ENCODE measurements around the gene PIGL. TPM values are rescaled to one million over a fixed set of nuclear protein-coding genes. Genes with fewer than 3 reads are reported as not detected.

PIGL gene
- total and polyA plus RNA-seq, 7 donors, result 3.0 to 42.4 (median 24.2) TPM

- no peaks in the 10 kb centered on the region for H3K9me3 ChIP-seq
- H3K36me3 ChIP-seq, result peaks cover 0 to 31% (median 5%) of the 10 kb centered on the region in 4 donors
- H3K4me1 ChIP-seq, result peaks cover 0 to 1% (median under 1%) of the 10 kb centered on the region in 4 donors
- H3K27ac ChIP-seq, result no peak overlapping the region
- WGBS, 2 donors, result 94 to 96% methylated on average over 6 of the region's 6 CpGs
- TF ChIP-seq POLR2A (IDR thresholded peaks at IDR 0.05), result no peak
- no peak for TF ChIP-seq EP300 (IDR thresholded peaks at IDR 0.05)
- TF ChIP-seq CTCF (IDR thresholded peaks at IDR 0.05), result no peak
- no peak for TF ChIP-seq POLR2AphosphoS5 (IDR thresholded peaks at IDR 0.05)
- no peaks in the 10 kb centered on the region for H3K27me3 ChIP-seq
- intact Hi-C loops (cut with DNase I), result no loop called here
- peak; percentile 13 for DNase-seq
- H3K4me3 ChIP-seq, result no peak overlapping the region
These were observed 129.8 kb downstream of the PIGL start for GRCh38 chr17:16346721-16347271.

GRCh38 chr17:16348586-16348985 is 131.6 kb downstream of the PIGL start:
- no peak overlapping the region for H3K27ac ChIP-seq
- WGBS, 2 donors, result 93 to 95% methylated on average over 6 of the region's 6 CpGs
- no peaks in the 10 kb centered on the region for H3K27me3 ChIP-seq
- H3K9me3 ChIP-seq, result no peaks in the 10 kb centered on the region
- intact Hi-C loops (cut with DNase I), result no loop called here
- H3K36me3 ChIP-seq, result peaks cover 0 to 19% (median 2%) of the 10 kb centered on the region in 4 donors
- H3K4me3 ChIP-seq, result no peak overlapping the region
- peak; percentile 41 for DNase-seq
- TF ChIP-seq CTCF (IDR thresholded peaks at IDR 0.05) (no peak), POLR2AphosphoS5 (IDR thresholded peaks at IDR 0.05) (no peak), EP300 (IDR thresholded peaks at IDR 0.05) (no peak), POLR2A (IDR thresholded peaks at IDR 0.05) (no peak)
- H3K4me1 ChIP-seq, result peaks cover 0 to 12% (median 9%) of the 10 kb centered on the region in 4 donors

- Histone ChIP-seq H3K9me3 (no peaks in the 10 kb centered on the region), H3K27me3 (no peaks in the 10 kb centered on the region), H3K36me3 (peaks cover 0 to 11% (median 2%) of the 10 kb centered on the region in 4 donors), H3K27ac (no peak overlapping the region), H3K4me3 (no peak overlapping the region), H3K4me1 (peaks cover 0 to 14% (median 10%) of the 10 kb centered on the region in 4 donors)
- intact Hi-C loops (cut with DNase I), result no loop called here
- WGBS, 2 donors, result 91 to 97% methylated on average over 5 of the region's 5 CpGs
- DNase-seq, result peak; percentile 45
- no peak for TF ChIP-seq CTCF (IDR thresholded peaks at IDR 0.05)
- TF ChIP-seq EP300 (IDR thresholded peaks at IDR 0.05), result no peak
- TF ChIP-seq POLR2A (IDR thresholded peaks at IDR 0.05), result no peak
- no peak for TF ChIP-seq POLR2AphosphoS5 (IDR thresholded peaks at IDR 0.05)
These were observed 132.4 kb downstream of the PIGL start for GRCh38 chr17:16349431-16349830.

GRCh38 chr17:16351831-16352230 is 134.8 kb downstream of the PIGL start:
- no peak for DNase-seq
- H3K9me3 ChIP-seq, result no peaks in the 10 kb centered on the region
- peak overlapping the region; percentile 57 to 65 (median 60) for H3K4me3 ChIP-seq
- 21 to 44% methylated on average over 10 of the region's 10 CpGs for WGBS, 2 donors
- H3K36me3 ChIP-seq, result peaks cover 0 to 11% (median 2%) of the 10 kb centered on the region in 4 donors
- H3K27ac ChIP-seq, result peak overlapping the region in 1 of 4 donors; percentile 68
- intact Hi-C loops (cut with DNase I), result loop anchor here (5.0 kb wide), 1 partner anchor 65 kb away; no protein-coding TSS in a partner anchor
- H3K4me1 ChIP-seq, result peaks cover 0 to 14% (median 10%) of the 10 kb centered on the region in 4 donors
- no peak for TF ChIP-seq CTCF (IDR thresholded peaks at IDR 0.05)
- TF ChIP-seq POLR2A (IDR thresholded peaks at IDR 0.05), result no peak
- no peak for TF ChIP-seq POLR2AphosphoS5 (IDR thresholded peaks at IDR 0.05)
- no peak for TF ChIP-seq EP300 (IDR thresholded peaks at IDR 0.05)
- no peaks in the 10 kb centered on the region for H3K27me3 ChIP-seq

Data from sigmoid colon (tissue), 7 donors.